GM18505 (cell line): ENCODE results near the gene IL1RAPL2.
"Not testable (repeated sequence)": the region's sequence is repeated elsewhere in the genome, so short reads cannot be mapped to it uniquely, and the experiment has no call there.

ENCODE experiments used
- ATAC-seq: cut with Tn5 transposase; IDR thresholded peaks from one replicate; pipeline ENCODE4 v1.9.1; 2021; ENCODE audit not compliant: unreplicated experiment
- POLR2A ChIP-seq: IDR thresholded peaks from 4 replicates; pipeline ENCODE4 v1.6.1; 2011; ENCODE audit warnings: borderline replicate concordance; ENCODE audit not compliant: insufficient read depth, insufficient read length; ENCODE audit errors: extremely low read depth

IL1RAPL2 gene

DNA sequence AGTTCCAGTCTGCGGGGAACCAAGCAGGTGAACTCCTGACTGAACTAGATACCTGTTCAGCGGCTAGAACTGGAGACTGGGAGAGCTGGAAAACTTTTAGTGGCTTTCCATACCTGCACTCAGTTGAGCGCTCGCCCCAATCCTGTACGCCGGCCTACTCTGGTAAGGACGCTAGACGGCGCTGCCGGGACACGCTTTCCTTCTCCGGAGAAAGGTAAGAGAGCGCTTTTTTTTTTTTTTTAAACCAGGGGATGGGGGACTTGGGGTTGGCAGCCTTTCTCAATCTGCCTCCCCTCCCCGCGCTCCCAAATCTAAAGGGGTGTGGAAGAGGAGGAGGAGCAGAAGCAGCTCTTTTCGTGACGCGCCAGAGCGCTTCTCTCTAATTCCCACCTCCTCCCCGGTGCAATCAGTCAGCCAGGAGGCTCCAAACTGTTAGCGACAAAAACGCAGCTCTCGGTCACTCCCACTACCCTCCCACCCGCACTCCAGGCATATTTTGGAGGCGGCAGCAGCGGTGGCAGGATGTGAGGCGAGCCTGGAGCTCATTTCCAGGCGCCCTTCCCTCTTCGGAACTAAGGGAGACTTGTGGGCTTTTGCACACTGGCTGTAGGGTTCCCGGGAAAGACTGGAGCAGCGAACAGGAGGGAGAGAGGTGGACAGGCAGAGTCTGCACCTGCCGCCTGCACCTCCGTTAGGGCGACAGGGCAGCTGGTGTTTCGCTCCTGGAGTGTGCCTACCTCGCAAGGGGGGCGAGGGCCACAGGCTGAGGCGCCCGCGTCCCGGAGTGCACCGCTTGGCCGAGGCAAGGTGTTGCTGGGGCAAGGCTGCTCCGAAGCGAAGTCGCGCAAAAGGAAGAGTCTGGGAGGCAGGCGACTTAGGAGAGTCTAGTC lies at the start of gene IL1RAPL2:
TSS of gene IL1RAPL2 (plus strand) at position 409 of the 890 bp plus-strand sequence.
- no peak for TF ChIP-seq POLR2A
- no peak for ATAC-seq

DNA sequence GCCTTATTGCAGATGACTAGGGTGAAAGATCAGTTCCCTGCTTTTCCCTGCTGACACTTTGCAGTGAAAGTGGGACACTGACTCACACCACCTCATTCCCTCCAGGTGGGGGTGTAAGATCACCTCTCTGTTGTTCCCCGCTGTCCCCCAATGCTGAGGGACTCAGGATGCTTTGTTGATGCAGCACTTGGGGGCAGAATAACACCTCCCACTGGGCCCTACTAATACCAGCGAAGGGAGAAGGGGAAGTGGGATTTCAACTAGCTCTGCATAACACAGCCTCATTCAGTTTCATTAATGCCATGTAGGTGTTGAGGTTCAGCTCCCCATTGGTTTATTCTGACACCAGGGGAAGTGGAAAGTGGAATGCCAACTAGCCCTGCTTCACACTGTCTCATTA lies 43.6 kb upstream of the IL1RAPL2 start:
- no peak for TF ChIP-seq POLR2A
- ATAC-seq = no peak

DNA sequence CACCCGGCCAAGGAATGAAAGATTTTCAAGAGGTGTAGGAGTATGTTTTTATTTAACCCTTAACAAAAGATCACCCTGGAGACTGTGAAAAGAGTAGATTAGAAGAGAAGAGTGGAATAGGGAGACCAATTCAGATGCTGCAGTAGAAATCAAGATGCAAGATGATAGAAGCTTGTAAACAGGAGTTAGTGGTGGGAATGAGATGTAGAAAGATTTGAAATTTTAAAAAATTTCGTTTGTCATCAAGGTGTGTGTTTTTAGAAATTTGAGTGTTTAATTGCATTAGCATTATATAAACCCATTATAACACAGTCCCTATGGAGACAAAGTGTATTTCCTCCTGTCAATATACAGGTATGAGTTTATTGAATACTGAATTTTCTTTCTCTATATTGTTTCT lies 42.1 kb upstream of the IL1RAPL2 start:
- no peak for ATAC-seq
- TF ChIP-seq POLR2A = no peak

DNA sequence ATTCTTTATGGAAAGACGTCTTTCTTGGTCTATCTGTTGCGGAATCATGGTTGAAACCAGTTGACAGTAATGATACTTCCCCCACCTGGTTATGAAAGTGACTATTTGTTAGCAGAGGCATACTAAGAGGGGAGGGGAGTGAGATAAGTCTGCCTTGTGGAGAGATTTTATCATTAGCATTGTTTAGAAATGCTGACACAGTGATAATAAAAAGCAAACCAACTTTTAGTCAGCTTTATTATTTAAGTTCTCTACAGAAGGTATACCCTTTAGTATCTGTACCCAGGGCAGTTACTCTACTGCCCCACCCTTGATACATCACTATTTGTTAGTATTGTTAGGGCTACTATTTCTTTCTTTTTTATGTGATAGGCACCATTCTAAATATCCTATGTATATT lies 26.9 kb upstream of the IL1RAPL2 start:
- no peak for TF ChIP-seq POLR2A
- ATAC-seq = no peak

DNA sequence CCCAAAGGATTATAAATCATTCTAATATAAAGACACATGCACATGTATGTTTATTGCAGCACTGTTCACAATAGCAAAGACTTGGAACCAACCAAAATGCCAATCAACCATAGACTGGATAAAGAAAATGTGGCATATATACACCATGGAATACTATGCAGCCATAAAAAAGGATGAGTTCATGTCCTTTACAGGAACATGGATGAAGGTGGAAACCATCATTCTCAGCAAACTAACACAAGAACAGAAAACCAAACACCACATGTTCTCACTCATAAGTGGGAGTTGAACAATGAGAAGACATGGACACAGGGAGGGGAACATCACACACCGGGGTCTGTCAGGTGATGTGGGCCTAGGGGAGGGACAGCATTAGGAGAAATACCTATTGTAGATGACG lies 23.6 kb upstream of the IL1RAPL2 start:
- not testable (repeated sequence) for ATAC-seq

DNA sequence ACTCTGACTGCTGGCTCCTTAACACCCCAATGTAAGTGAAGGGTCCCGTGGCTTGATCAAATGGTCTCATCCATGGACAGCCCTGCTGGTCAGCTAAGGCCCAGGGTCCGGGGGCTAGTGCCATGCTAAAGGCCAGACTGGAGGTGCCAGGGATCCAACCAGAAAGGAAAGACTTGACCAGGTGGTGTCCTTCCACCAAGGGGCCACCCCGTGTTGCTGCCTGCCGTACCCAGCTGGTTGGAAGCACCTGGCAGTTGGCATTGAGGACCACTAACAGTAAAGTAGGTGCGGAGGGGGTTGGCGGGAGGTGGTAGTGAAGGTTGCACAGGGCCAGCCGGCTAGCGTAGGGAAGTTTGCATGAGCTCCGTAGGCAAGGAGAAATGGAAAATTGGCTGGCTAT lies 1.7 kb upstream of the IL1RAPL2 start:
- no peak for ATAC-seq
- TF ChIP-seq POLR2A = no peak

DNA sequence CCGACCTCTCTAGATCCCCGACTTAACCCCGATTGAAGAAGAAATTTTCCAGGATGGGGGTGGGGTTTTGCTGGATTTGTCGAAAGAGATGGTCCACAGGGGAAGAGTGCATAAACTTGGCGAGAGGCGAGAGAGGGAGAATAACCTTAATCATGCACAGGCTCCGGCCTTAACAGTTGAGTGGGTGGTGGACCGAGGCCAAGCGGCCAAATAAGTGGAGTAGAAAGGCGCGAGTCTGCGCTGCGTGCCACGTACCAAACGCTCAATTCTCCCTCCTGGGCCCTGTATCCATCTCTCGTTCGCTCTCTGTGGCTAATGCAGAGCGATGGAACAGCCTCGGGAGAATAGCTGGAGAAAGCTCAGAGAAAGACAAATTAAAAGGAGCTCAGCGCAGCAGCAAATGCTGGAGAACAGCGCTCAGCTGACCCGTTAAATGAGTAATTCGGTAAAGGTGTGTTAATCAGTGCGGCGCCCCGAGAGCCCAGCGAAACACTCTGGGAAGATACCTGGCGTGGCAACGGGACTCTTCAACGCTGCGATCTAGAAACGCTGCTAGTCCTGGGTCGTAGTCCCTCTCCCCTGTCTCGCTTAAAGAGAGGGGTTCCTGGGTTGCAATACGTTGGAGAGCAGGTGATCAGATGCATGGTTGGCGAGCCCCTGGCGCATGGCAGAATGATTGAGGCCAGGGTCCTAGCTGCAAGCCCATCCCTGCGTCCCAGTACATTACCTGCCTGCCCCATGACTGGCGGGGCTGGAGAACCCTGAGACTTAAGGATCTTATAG lies 887 bp upstream of the IL1RAPL2 start:
- TF ChIP-seq POLR2A = no peak
- ATAC-seq = no peak

DNA sequence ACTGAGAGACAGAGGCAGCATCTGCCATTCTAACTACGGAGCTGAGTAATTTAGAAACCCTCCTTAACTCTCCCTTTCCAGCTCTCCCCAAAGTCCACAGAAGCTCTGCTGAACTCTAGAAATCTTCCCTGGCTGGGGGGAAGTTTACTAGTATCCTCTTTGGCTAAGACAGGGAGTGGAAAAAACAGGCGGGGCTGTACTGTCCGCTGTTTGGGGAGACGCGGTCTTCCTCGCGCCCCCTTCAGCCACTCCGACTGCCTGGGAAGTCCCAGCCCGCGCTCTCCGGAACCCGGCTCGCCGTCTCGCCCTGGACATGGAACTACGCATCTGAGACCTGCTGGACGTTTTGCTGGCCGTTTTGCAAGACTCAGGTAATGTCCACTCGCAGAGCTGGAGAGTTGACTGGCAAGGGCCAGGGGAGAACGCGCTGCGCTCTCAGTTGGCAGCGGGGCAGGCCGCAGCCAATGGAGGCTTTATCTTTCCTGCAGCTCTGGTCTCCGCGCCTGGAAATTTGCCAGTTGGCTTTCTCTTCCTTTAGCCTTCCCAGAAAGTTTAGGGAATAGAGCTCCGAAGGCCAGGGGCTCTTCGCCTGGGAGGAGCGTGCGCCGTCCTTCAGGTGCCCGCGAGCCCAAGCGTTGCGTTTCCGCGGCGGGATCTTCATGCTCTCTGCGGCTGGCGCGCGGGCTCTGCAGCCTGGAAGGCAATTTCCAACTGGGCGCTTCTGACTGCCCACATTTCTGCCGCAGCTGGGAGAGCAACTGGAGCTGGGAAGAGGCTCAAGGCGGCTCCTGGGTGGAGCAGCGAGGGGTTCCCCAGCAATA lies 892 bp downstream of the IL1RAPL2 start:
- TF ChIP-seq POLR2A = no peak
- no peak for ATAC-seq

DNA sequence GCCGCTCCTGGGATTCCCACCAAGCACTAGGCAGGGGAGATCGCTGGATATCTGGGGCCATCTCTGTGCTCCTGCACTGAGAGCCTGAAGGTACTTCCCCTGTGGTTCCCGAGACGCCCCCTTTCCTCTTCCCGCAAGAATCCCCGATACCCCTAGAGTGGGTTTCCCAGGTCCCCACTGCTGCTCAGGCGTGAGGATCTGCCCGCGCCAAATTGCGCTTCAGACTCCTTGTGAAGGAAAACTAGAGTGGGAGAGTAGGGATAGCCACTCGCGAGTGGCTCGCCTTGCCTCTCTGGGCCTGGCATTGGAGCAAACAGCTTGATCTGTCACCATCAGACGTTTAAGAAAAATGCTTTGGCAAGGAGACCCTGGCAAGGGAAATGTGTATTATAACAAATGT lies 1.5 kb downstream of the IL1RAPL2 start:
- no peak for ATAC-seq
- no peak for TF ChIP-seq POLR2A

DNA sequence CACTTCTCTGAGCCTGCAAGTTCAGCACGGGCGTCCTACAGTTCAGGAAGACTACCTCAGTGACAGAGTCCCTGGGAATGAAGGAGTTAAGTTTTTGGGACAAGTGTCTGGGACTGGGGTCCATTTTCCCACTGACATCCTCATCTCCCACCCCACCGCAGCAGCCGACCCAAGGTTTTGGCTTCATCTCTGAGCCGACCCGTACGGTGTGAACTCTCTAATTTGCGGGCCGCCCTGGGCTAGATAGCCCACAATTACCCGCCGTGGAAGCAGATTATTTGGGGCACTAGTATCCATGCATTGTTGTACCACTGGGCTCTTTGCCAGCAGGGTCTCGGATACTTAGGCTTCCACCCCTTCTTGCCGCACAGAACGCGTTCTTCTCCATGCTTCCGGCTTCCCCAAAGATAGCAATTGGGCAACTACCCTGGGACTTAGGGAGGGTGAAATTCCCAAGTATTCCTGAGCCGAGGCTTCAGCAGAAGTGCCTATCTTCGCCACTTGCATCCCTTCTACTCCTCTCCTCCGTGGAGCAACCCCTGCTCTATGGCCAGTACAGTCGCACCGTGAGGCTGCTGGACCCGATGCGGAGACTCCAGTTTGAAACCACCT lies 2.4 kb downstream of the IL1RAPL2 start:
- no peak for ATAC-seq
- no peak for TF ChIP-seq POLR2A

DNA sequence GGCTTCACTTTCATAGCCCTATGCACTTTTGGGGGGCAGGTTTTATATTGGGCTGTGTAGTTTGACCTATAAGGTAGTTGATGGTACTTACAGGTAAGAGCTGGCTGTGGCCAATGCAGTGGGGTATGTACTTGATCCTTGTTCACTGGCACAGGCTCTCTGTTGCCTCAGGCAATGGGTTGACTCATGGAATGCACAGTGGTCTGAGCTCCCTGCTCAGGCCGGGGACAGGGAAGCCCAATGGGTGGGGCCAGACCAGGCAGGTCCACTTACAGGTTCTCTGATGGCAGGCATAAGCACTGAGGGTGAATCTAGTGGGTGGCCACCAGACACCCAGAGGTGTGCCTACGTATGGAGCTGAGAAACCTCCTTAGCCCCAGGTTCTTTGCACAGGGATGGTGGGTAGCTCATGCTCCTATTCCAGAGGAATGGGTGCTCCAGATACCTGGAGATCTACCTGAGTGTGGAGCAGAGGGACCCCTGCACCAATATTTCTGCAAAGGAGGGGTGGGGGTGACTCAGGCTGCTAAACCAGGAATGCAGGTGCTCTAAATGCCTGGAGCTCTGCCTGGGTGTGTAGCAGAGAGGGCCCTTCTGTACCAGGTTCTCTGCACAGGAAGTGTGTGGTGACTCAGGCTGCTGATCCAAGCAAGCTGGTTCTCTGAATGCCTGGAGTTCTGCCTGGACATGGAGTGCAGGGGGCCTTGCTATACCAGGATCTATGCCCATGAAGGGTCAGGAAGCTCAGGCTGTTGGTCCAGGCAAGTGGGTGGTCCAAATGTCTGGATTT lies 52.3 kb downstream of the IL1RAPL2 start:
- ATAC-seq = no peak
- TF ChIP-seq POLR2A = no peak

DNA sequence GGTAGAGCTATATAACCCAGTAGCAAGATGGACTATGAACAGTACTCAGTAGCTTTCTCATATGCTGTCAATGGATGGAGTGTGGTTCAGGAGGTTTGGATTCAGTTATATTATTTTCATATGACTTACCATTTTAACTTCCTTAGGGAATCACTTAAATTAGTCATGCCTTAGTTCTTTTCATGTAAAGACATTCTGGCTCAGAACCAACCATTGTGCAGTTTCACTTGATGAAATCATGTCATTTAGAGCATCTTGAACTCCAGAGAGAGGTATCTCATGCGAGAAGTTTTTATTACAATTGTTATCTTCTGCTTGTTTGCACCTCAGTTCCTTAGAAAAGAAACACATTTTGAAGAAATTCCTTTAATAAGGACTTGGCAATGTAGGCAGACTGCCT lies 55.8 kb downstream of the IL1RAPL2 start:
- TF ChIP-seq POLR2A = no peak

DNA sequence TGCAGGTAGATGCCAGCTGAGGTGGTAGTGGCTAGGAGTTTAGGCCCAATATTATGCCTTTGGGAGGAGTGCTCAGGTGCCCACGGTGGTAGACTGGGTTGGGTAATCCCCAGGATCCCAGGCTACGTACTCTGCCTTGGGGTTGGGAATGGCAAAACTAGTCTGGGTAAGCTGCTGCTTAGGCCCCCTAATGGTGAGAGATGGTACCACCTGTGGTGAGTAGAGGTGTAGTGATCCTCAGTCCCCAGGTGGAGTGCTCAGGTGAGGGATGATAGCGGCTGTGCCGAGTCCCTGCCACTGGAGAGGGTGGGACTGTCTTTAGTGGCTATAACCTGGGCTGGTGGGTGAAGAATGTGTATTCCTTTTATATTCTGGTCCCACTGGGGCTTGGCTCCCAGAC lies 75.2 kb downstream of the IL1RAPL2 start:
- no peak for TF ChIP-seq POLR2A
- ATAC-seq = no peak

More for the DNA sequence above, 55.8 kb downstream of the IL1RAPL2 start:
- ATAC-seq = no peak

DNA sequence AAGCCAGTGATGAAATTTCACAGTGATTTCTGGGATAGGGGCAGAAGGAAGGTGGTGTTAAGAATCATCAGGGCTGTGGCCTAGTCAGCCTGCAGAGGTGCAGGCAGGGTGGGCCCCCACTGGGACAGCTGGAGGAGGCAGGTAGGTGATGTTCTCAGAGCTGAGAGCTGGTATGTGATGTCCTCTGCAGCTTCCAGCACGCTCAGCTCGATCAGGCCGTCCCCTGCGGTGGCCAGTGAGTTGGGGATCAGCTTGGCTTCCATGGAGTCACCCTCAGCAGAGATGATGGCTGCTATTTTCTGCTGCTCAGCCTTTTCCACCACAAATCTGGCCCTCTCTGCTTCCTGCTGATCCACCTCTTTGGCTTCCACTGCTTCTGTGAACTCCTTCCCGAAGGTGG lies 81.1 kb downstream of the IL1RAPL2 start:
- no peak for TF ChIP-seq POLR2A
- ATAC-seq = no peak
